HUES6 (cell line): ENCODE measurements around the gene SDK2.

Source experiments
- H3K27ac ChIP-seq: 2 replicates; pipeline ENCODE4 v1.7.0; 2013; ENCODE audit warnings: low read depth, mild to moderate bottlenecking, low read length, inconsistent platforms
- H3K27me3 ChIP-seq: 2 replicates; pipeline ENCODE4 v1.6.1; 2013; ENCODE audit warnings: low read length; ENCODE audit not compliant: control insufficient read depth, insufficient read depth
- H3K36me3 ChIP-seq: 2 replicates; pipeline ENCODE4 v1.6.1; 2013; ENCODE audit warnings: low read length; ENCODE audit not compliant: control insufficient read depth, insufficient read depth
- H3K4me1 ChIP-seq: 2 replicates; pipeline ENCODE4 v1.6.1; 2013; ENCODE audit warnings: low read length; ENCODE audit not compliant: control insufficient read depth, insufficient read depth
- H3K4me3 ChIP-seq: 2 replicates; pipeline ENCODE4 v1.5.1; 2013; ENCODE audit warnings: low read depth, low read length
- H3K9ac ChIP-seq: one replicate; pipeline ENCODE4 v1.6.1; 2013; ENCODE audit warnings: mild to moderate bottlenecking, low read length
- H3K9me3 ChIP-seq: 2 replicates; pipeline ENCODE4 v1.6.1; 2013; ENCODE audit warnings: low read depth, low read length; ENCODE audit not compliant: control insufficient read depth, insufficient read depth

SDK2 gene

GRCh38 chr17:73492125-73492820 is 152.0 kb downstream of the SDK2 start:
- H3K36me3 ChIP-seq: no peaks in the 10 kb centered on the region
- H3K27me3 ChIP-seq: no peaks in the 10 kb centered on the region
- H3K9ac ChIP-seq: peak overlapping the region; percentile 21
- H3K9me3 ChIP-seq: no peaks in the 10 kb centered on the region
- H3K4me3 ChIP-seq: no peak overlapping the region
- peak overlapping the region; percentile 15; the same call in 1 of the 2 replicates for H3K27ac ChIP-seq
- H3K4me1 ChIP-seq: peaks cover 36% of the 10 kb centered on the region

DNA sequence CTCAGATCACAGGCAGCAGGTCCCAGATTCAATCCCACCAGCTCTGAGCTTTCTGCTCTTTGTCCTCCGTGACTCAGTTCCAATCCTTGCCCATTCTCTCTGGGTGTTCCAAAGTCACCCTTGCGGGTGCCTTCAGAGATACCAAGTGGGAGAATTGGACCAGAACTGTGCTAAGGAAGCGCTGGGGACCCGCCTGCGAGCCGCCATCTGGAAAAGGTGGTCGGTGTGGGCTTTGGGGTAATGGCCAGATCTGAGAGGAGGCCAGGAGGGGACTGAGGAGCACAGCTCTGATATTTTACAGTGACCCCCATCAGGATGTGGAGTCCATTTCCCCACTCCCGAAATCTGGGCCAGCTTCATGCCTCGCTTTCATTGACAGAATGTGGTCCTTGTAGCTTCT is 152.6 kb downstream of the SDK2 start:
- no peaks in the 10 kb centered on the region for H3K36me3 ChIP-seq
- peaks cover 36% of the 10 kb centered on the region for H3K4me1 ChIP-seq
- H3K27me3 ChIP-seq: no peaks in the 10 kb centered on the region
- peak overlapping the region; percentile 21 for H3K9ac ChIP-seq
- no peak overlapping the region for H3K27ac ChIP-seq
- no peak overlapping the region for H3K4me3 ChIP-seq
- no peaks in the 10 kb centered on the region for H3K9me3 ChIP-seq

- Histone ChIP-seq H3K9ac (no peak overlapping the region), H3K9me3 (peaks cover 4% of the 10 kb centered on the region), H3K36me3 (no peaks in the 10 kb centered on the region), H3K27me3 (no peaks in the 10 kb centered on the region), H3K27ac (no peak overlapping the region), H3K4me1 (peaks cover 36% of the 10 kb centered on the region), H3K4me3 (no peak overlapping the region)
These were observed 153.4 kb downstream of the SDK2 start for GRCh38 chr17:73490851-73491250.

DNA sequence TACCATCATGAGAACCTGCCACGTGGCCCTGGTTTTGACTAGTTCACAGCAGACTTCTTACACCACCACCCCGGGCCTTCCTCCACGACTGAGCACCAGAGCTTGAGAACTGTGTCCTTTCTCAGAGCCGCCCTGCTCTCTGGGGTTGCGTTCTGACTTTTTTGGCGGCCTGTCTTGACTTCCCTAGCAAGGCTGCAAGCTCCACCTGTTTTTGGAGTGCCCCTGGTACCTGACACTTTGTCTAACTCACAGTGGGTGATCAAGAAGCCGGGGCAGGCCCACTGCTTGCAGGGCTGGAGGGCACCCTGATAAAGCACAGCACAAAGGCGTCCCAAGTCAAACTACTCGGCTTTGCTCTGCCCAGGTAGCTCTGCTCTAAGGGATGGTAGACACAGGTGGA is 154.3 kb downstream of the SDK2 start:
- Histone ChIP-seq H3K27me3 (no peaks in the 10 kb centered on the region), H3K27ac (no peak overlapping the region), H3K9ac (no peak overlapping the region), H3K4me1 (peaks cover 36% of the 10 kb centered on the region), H3K36me3 (no peaks in the 10 kb centered on the region), H3K9me3 (peaks cover 13% of the 10 kb centered on the region), H3K4me3 (no peak overlapping the region)

DNA sequence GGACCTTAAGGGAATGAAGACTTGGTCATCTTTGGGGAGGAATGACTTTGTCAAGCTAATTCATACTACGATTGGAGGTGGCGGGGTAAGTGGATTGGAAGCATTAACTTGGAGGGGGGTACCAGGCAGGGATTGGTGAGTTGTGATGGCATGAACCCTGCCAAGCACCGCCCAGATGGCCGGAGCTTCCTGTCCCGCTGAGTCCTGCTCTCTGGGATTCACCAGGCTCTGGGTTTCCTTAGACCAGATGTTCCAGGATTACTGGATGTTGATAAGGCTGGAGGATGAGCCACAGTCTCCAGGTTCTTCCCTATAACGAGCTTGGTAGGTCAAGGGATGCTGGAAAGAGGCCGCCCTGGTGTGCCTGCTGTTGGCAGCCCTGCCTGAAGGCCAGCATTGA is 154.9 kb downstream of the SDK2 start:
- no peak overlapping the region for H3K9ac ChIP-seq
- H3K27ac ChIP-seq: no peak overlapping the region
- H3K4me1 ChIP-seq: peaks cover 34% of the 10 kb centered on the region

DNA sequence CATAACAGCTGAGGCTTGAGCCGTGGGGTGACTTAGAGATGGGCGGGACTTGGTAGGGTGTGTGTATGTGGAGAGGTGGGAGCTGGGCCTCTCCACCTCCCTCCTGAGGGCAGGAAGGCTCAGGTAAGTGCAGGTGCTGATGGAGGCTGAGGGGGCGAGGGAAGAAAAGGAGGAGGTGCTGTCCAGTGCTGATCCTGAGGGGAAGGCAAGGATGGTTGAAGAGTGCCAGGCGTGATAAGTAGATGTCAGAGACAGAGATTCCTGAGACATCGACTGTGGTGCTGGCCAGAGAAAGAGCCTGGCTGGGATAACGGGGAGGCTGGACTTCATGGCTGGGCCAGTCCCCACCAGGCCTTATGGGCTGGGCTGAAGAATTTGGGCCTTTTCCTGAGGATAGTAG is 159.1 kb downstream of the SDK2 start:
- no peak overlapping the region for H3K9ac ChIP-seq
- no peaks in the 10 kb centered on the region for H3K27me3 ChIP-seq
- H3K36me3 ChIP-seq: no peaks in the 10 kb centered on the region
- H3K27ac ChIP-seq: no peak overlapping the region
- H3K9me3 ChIP-seq: peaks cover 18% of the 10 kb centered on the region
- no peak overlapping the region for H3K4me3 ChIP-seq
- peaks cover 9% of the 10 kb centered on the region; the same call in 1 of the 2 replicates for H3K4me1 ChIP-seq

More for the DNA sequence above, 154.9 kb downstream of the SDK2 start:
- H3K36me3 ChIP-seq: no peaks in the 10 kb centered on the region
- H3K4me3 ChIP-seq: no peak overlapping the region
- peaks cover 18% of the 10 kb centered on the region for H3K9me3 ChIP-seq
- H3K27me3 ChIP-seq: no peaks in the 10 kb centered on the region

GRCh38 chr17:73482894-73483293 is 161.4 kb downstream of the SDK2 start:
- Histone ChIP-seq H3K27ac (no peak overlapping the region), H3K36me3 (no peaks in the 10 kb centered on the region), H3K9me3 (peaks cover 18% of the 10 kb centered on the region), H3K4me3 (no peak overlapping the region), H3K9ac (no peak overlapping the region), H3K27me3 (no peaks in the 10 kb centered on the region), H3K4me1 (peaks cover 4% of the 10 kb centered on the region)

GRCh38 chr17:73482251-73482716 is 162.0 kb downstream of the SDK2 start:
- H3K36me3 ChIP-seq: no peaks in the 10 kb centered on the region
- peaks cover 6% of the 10 kb centered on the region for H3K4me1 ChIP-seq
- no peaks in the 10 kb centered on the region for H3K27me3 ChIP-seq
- no peak overlapping the region for H3K27ac ChIP-seq
- no peak overlapping the region for H3K4me3 ChIP-seq
- no peak overlapping the region for H3K9ac ChIP-seq
- peaks cover 18% of the 10 kb centered on the region for H3K9me3 ChIP-seq

- H3K36me3 ChIP-seq: no peaks in the 10 kb centered on the region
- no peaks in the 10 kb centered on the region for H3K27me3 ChIP-seq
- peaks cover 18% of the 10 kb centered on the region for H3K9me3 ChIP-seq
- H3K9ac ChIP-seq: no peak overlapping the region
- H3K27ac ChIP-seq: no peak overlapping the region
- H3K4me1 ChIP-seq: peaks cover 12% of the 10 kb centered on the region
- no peak overlapping the region for H3K4me3 ChIP-seq
These were observed 162.6 kb downstream of the SDK2 start for GRCh38 chr17:73481676-73482075.

- H3K4me3 ChIP-seq: no peak overlapping the region
- no peak overlapping the region for H3K27ac ChIP-seq
- H3K27me3 ChIP-seq: no peaks in the 10 kb centered on the region
- H3K36me3 ChIP-seq: no peaks in the 10 kb centered on the region
- peaks cover 13% of the 10 kb centered on the region for H3K9me3 ChIP-seq
- H3K9ac ChIP-seq: no peak overlapping the region
- peaks cover 12% of the 10 kb centered on the region for H3K4me1 ChIP-seq
These were observed 163.5 kb downstream of the SDK2 start for GRCh38 chr17:73480740-73481139.

- no peaks in the 10 kb centered on the region for H3K9me3 ChIP-seq
These were observed 165.3 kb downstream of the SDK2 start for GRCh38 chr17:73478768-73479424.

More at GRCh38 chr17:73478768-73479424, 165.3 kb downstream of the SDK2 start:
- Histone ChIP-seq H3K4me1 (peaks cover 12% of the 10 kb centered on the region), H3K4me3 (no peak overlapping the region), H3K27me3 (no peaks in the 10 kb centered on the region), H3K36me3 (no peaks in the 10 kb centered on the region), H3K27ac (no peak overlapping the region), H3K9ac (no peak overlapping the region)
